Right lobe of liver (tissue), 6 donors: ENCODE data around the gene PDE6B. TPM values are rescaled to one million over a fixed set of nuclear protein-coding genes. Genes with fewer than 3 reads are reported as not detected.
A peak's percentile ranks its signal among the peaks of the same experiment; 100 is the strongest.

Experiments
- ATAC-seq, 4 donors: fragments of 200-7000 bp; cut with Tn5 transposase; one replicate each; pipeline ENCODE4 v1.9.1; 2020; ENCODE audit warnings: mild to moderate bottlenecking in 4 of 4, moderate library complexity in 4 of 4
- DNase-seq, 3 donors: peaks; one replicate each; pipeline ENCODE4 v3.0.0-alpha.2; 2020
- H3K27ac ChIP-seq, 3 donors: fragments of 200-600 bp; one replicate each; pipeline ENCODE4 v1.8.0; 2022
- H3K27me3 ChIP-seq, 2 donors: fragments of 200-600 bp; one replicate each; pipeline ENCODE4 v1.8.0; 2022
- H3K36me3 ChIP-seq, 4 donors: fragments of 200-600 bp; sonication (generic) in 1 of 4; one replicate each; pipeline versions ENCODE4 v1.5.1 to v1.8.0; 2017 to 2022; ENCODE audit warnings: control low read depth in 1 of 4
- H3K4me1 ChIP-seq, 4 donors: fragments of 200-600 bp; sonication (generic) in 1 of 4; one replicate each; pipeline versions ENCODE4 v1.5.1 to v1.8.0; 2017 to 2022; ENCODE audit warnings: control low read depth in 1 of 4
- H3K4me3 ChIP-seq, 3 donors: fragments of 200-600 bp; one replicate each; pipeline ENCODE4 v1.8.0; 2022
- H3K9me3 ChIP-seq, 4 donors: fragments of 200-600 bp; sonication (generic) in 1 of 4; one replicate each; pipeline versions ENCODE4 v1.5.1 to v1.8.0; 2017 to 2022; ENCODE audit warnings: control low read depth in 1 of 4
- POLR2A ChIP-seq: fragments of 450-650 bp; IDR thresholded peaks from one replicate; pipeline ENCODE4 v1.6.1; 2017; ENCODE audit warnings: antibody characterized with exemption, mild to moderate bottlenecking
- WGBS: methylation state at CpG from one replicate; pipeline ENCODE4 v1.1.6; 2018; ENCODE audit warnings: low coverage, low lambda C conversion rate; ENCODE audit not compliant: insufficient coverage; ENCODE audit errors: missing lambda C conversion rate; 5-methylcytosine and 5-hydroxymethylcytosine counted together
- intact Hi-C, 2 donors: fragments of 100-400 bp; cut with DNase I; formaldehyde crosslinking; loops; one replicate each; pipeline versions ENCODE4 v1.11.2 to v1.14.1; 2022
- total RNA-seq, 6 experiments: library from RNA; depleted of rRNA in 2 of 6; stranded (reverse); fragments of >200 nt in 2 of 6; fragmentation: NEBNext Ultra II Directional in 3 of 6; extraction: Animal tissue kit (Norgen Biotek cat#: 25700) in 3 of 6; gene quantifications; one replicate each; pipeline versions ENCODE4 v1.1.0 to v1.2.4, GENCODE V29; 2016 to 2023
- TF ChIP-seq, protein P1 (sequence below), 4 donors: fragments of 200-600 bp in 3 of 4; fragments of 450-650 bp in 1 of 4; IDR thresholded peaks; one replicate each; pipeline versions ENCODE4 v1.5.1 to v1.8.0; 2016 to 2022; ENCODE audit warnings: antibody characterized with exemption in 4 of 4, mild to moderate bottlenecking in 2 of 4
- donor health status: DM: no; HTN: yes; CAD: no.
- donor health status: DM: no; HTN: no; CAD: no.
- donor health status: DM: no; HTN: no; CAD: no.
- donor health status: DM: no; HTN: yes; CAD: no.
- donor health status: DM: no; HTN: yes; CAD: no.

The PDE6B gene
- total RNA-seq, 6 experiments from 2014 or later, result 0.24 to 1.9 (median 0.76) TPM; not detected in 1

DNA sequence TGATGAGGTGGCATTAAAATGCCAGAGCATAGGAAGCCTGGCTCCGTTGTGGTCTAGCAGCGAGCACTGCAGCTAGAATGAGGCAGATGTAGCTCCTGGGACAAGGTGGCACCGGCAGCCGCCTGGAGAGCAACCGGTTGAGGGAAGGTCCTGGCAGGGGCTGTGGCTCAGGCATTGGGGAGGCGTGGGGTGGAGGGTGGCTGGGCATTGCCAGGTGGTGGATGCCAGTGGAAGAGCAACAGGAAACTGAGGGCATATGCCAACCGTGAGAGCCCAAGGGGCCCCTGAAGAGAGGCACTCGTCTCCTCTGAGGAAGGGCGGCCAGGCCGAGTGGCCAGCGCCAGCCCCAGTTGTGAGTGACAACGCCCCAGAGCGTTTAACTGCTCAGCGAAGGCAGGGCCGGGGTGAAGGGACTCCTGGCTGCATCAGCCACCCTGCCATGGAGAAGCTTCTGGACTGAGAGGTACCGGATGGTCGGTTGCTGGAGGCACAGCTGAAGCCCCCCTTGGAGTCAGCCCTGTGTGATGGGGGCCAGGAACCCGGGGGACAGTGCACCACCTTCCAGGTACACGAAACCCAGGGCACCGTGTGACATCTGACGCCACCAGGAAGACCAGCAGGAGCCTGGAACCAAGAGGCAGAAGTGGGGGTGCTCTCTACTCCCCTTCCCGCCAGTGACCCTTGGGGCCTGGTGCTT is 13.2 kb upstream of the PDE6B start:
- ATAC-seq, result peak in 1 of 4 donors; percentile 10
- TF ChIP-seq POLR2A, result no peak
- TF ChIP-seq, protein P1, sequence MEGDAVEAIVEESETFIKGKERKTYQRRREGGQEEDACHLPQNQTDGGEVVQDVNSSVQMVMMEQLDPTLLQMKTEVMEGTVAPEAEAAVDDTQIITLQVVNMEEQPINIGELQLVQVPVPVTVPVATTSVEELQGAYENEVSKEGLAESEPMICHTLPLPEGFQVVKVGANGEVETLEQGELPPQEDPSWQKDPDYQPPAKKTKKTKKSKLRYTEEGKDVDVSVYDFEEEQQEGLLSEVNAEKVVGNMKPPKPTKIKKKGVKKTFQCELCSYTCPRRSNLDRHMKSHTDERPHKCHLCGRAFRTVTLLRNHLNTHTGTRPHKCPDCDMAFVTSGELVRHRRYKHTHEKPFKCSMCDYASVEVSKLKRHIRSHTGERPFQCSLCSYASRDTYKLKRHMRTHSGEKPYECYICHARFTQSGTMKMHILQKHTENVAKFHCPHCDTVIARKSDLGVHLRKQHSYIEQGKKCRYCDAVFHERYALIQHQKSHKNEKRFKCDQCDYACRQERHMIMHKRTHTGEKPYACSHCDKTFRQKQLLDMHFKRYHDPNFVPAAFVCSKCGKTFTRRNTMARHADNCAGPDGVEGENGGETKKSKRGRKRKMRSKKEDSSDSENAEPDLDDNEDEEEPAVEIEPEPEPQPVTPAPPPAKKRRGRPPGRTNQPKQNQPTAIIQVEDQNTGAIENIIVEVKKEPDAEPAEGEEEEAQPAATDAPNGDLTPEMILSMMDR (IDR thresholded peaks at IDR 0.05), result no peak
- intact Hi-C loops, result no loop called here
- H3K9me3 ChIP-seq, result no peaks in the 10 kb centered on the region
- no peak overlapping the region for H3K4me3 ChIP-seq
- H3K4me1 ChIP-seq, result no peaks in the 10 kb centered on the region
- no peaks in the 10 kb centered on the region for H3K36me3 ChIP-seq
- H3K27me3 ChIP-seq, result no peaks in the 10 kb centered on the region
- DNase-seq, result peak in 1 of 3 donors; percentile 19
- no peak overlapping the region for H3K27ac ChIP-seq
- WGBS, result 80% methylated on average over 4 of the region's 22 CpGs

DNA sequence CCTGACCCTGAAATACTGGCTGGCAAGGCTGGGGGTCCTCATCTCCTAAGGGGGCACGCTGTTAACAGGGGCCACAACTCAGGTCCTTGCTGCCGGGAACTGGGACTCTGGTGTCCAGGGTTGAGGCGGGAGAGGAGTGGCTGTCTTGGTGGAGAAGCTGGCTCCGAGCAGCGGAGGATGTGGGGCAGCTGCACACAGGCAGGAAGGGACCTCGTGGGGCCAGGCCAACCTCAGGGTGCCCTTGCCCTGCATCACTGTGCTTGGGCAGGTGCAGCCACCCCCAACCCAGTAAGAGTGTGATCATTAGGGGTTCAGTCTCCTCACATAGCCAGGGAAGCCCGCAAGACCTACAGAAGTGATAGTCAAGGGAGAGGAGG is 12.6 kb upstream of the PDE6B start:
- intact Hi-C loops, result no loop called here

DNA sequence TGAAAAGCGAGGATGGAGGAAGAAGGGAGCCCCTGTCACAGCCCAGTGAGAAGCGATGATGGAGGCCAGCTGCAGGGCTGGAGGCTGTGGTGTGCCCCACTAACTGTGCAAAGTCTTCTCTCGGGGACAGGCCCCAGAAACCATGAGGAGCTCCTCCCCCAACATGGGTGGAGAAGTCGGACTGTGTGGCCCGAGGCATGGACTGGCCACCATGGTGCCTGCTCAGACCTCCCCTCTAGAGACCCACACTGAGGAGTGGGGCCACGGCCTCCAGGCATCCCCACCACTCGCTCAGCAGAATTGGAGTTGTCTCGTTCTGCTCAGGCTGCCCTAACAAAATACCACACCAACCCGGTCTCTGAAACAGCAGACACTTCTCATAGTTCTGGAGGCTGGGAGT is 12.2 kb upstream of the PDE6B start:
- peak in 1 of 3 donors; percentile 19 for DNase-seq
- TF ChIP-seq POLR2A, result no peak
- TF ChIP-seq, protein P1 (IDR thresholded peaks at IDR 0.05), result no peak
- Histone ChIP-seq H3K27ac (no peak overlapping the region), H3K4me1 (no peaks in the 10 kb centered on the region), H3K4me3 (no peak overlapping the region), H3K27me3 (no peaks in the 10 kb centered on the region), H3K9me3 (no peaks in the 10 kb centered on the region), H3K36me3 (no peaks in the 10 kb centered on the region)
- no CpG with 5 or more reads among the region's 9 CpGs for WGBS
- peak in 1 of 4 donors; percentile 7 for ATAC-seq
- intact Hi-C loops, result no loop called here

More for the DNA sequence above, 12.6 kb upstream of the PDE6B start:
- no peaks in the 10 kb centered on the region for H3K9me3 ChIP-seq
- H3K27me3 ChIP-seq, result no peaks in the 10 kb centered on the region
- H3K4me3 ChIP-seq, result no peak overlapping the region
- DNase-seq (no peak), ATAC-seq (peak in 1 of 4 donors; percentile 7)
- H3K36me3 ChIP-seq, result no peaks in the 10 kb centered on the region
- H3K4me1 ChIP-seq, result no peaks in the 10 kb centered on the region
- TF ChIP-seq, protein P1 (IDR thresholded peaks at IDR 0.05), result no peak
- TF ChIP-seq POLR2A, result no peak
- WGBS, result 54% methylated on average over 4 of the region's 7 CpGs
- no peak overlapping the region for H3K27ac ChIP-seq

DNA sequence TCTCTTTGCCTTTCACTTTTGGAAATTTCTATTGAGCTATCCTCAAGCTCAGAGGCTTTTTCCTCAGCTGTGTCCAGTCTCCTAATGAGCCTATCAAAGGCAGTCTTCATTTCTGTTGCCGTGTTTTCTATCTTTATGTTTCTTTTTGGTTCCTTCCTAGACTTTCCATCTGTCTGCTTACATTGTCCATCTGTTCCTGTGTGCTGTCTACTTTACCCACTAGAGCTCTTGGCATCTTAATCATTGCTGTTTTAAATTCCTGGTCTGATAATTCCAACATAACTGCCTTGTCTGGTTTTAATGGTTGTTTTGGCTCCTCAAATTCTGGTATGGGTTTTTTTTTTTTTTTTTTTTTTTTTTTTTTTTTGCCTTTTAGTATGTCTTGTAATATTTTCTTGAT is 9.3 kb upstream of the PDE6B start:
- intact Hi-C loops, result no loop called here
- Histone ChIP-seq H3K27ac (no peak overlapping the region), H3K4me3 (no peak overlapping the region), H3K27me3 (no peaks in the 10 kb centered on the region), H3K36me3 (no peaks in the 10 kb centered on the region), H3K4me1 (no peaks in the 10 kb centered on the region), H3K9me3 (no peaks in the 10 kb centered on the region)
- DNase-seq (no peak), ATAC-seq (no peak)
- no peak for TF ChIP-seq POLR2A
- TF ChIP-seq, protein P1 (IDR thresholded peaks at IDR 0.05), result no peak
- WGBS, result 83% methylated on average over 1 of the region's 1 CpG
